Measurements from ENCODE around the gene CD80.

CD80 gene

GRCh38 chr3:119550192-119550910 lies 9.1 kb downstream of the CD80 start:
- Mint-ChIP-seq H3K27me3 (peaks cover 0 to under 1% of the 10 kb centered on the region in 2 donors), H3K27ac (no peak overlapping the region), H3K4me3 (no peak overlapping the region), H3K4me1 (ENCODE audit: low read depth in 2 of 2) (no peaks in the 10 kb centered on the region), H3K36me3 (ENCODE audit: insufficient read depth) (no peaks in the 10 kb centered on the region), H3K9me3 (no peaks in the 10 kb centered on the region)
- ATAC-seq (replicated peaks) (no peak), DNase-seq (no peak)

- H3K9me3 Mint-ChIP-seq, result no peaks in the 10 kb centered on the region
- H3K4me3 Mint-ChIP-seq, result no peak overlapping the region
- no peaks in the 10 kb centered on the region for H3K27me3 Mint-ChIP-seq
- H3K36me3 Mint-ChIP-seq (ENCODE audit: insufficient read depth), result peaks cover 2% of the 10 kb centered on the region
- no peak for DNase-seq
- H3K4me1 Mint-ChIP-seq (ENCODE audit: low read depth in 2 of 2), result no peaks in the 10 kb centered on the region
- ATAC-seq (replicated peaks), result no peak
- H3K27ac Mint-ChIP-seq, result no peak overlapping the region
Measured at GRCh38 chr3:119548341-119548740, 11.1 kb downstream of the CD80 start.

- Mint-ChIP-seq H3K36me3 (ENCODE audit: insufficient read depth) (peaks cover 3% of the 10 kb centered on the region), H3K27ac (no peak overlapping the region), H3K27me3 (no peaks in the 10 kb centered on the region), H3K4me1 (ENCODE audit: low read depth in 2 of 2) (no peaks in the 10 kb centered on the region), H3K4me3 (no peak overlapping the region), H3K9me3 (no peaks in the 10 kb centered on the region)
- ATAC-seq (replicated peaks) (no peak), DNase-seq (no peak)
Measured at GRCh38 chr3:119547227-119547626, 12.2 kb downstream of the CD80 start.

- Mint-ChIP-seq H3K36me3 (ENCODE audit: insufficient read depth) (peaks cover 3% of the 10 kb centered on the region), H3K4me1 (ENCODE audit: low read depth in 2 of 2) (no peaks in the 10 kb centered on the region), H3K27me3 (no peaks in the 10 kb centered on the region), H3K4me3 (no peak overlapping the region), H3K9me3 (no peaks in the 10 kb centered on the region), H3K27ac (no peak overlapping the region)
- ATAC-seq (replicated peaks) (no peak), DNase-seq (no peak)
Measured at GRCh38 chr3:119543147-119543546, 16.3 kb downstream of the CD80 start.

GRCh38 chr3:119542168-119542767 lies 17.1 kb downstream of the CD80 start:
- H3K27ac Mint-ChIP-seq, result no peak overlapping the region
- H3K36me3 Mint-ChIP-seq (ENCODE audit: insufficient read depth), result peaks cover 3% of the 10 kb centered on the region
- ATAC-seq (replicated peaks) (no peak), DNase-seq (no peak)
- no peaks in the 10 kb centered on the region for H3K9me3 Mint-ChIP-seq
- H3K4me3 Mint-ChIP-seq, result no peak overlapping the region
- H3K4me1 Mint-ChIP-seq (ENCODE audit: low read depth in 2 of 2), result no peaks in the 10 kb centered on the region
- no peaks in the 10 kb centered on the region for H3K27me3 Mint-ChIP-seq

GRCh38 chr3:119541547-119541946 lies 17.9 kb downstream of the CD80 start:
- Mint-ChIP-seq H3K4me3 (no peak overlapping the region), H3K4me1 (ENCODE audit: low read depth in 2 of 2) (no peaks in the 10 kb centered on the region), H3K27ac (no peak overlapping the region), H3K36me3 (ENCODE audit: insufficient read depth) (peaks cover 3% of the 10 kb centered on the region), H3K9me3 (no peaks in the 10 kb centered on the region), H3K27me3 (no peaks in the 10 kb centered on the region)
- ATAC-seq (replicated peaks) (no peak), DNase-seq (no peak)

- H3K27me3 Mint-ChIP-seq, result no peaks in the 10 kb centered on the region
- H3K27ac Mint-ChIP-seq, result no peak overlapping the region
Measured at GRCh38 chr3:119538772-119539171, 20.6 kb downstream of the CD80 start.

GRCh38 chr3:119536757-119537156 lies 22.7 kb downstream of the CD80 start:
- H3K9me3 Mint-ChIP-seq, result no peaks in the 10 kb centered on the region
- H3K36me3 Mint-ChIP-seq (ENCODE audit: insufficient read depth), result peaks cover 3% of the 10 kb centered on the region
- no peak overlapping the region for H3K27ac Mint-ChIP-seq
- no peak for ATAC-seq (replicated peaks)
- H3K4me1 Mint-ChIP-seq (ENCODE audit: low read depth in 2 of 2), result no peaks in the 10 kb centered on the region
- DNase-seq, result no peak
- H3K4me3 Mint-ChIP-seq, result no peak overlapping the region
- H3K27me3 Mint-ChIP-seq, result no peaks in the 10 kb centered on the region

More at GRCh38 chr3:119538772-119539171, 20.6 kb downstream of the CD80 start:
- Mint-ChIP-seq H3K9me3 (no peaks in the 10 kb centered on the region), H3K4me1 (ENCODE audit: low read depth in 2 of 2) (no peaks in the 10 kb centered on the region), H3K36me3 (ENCODE audit: insufficient read depth) (peaks cover 6% of the 10 kb centered on the region), H3K4me3 (no peak overlapping the region)
- DNase-seq (no peak), ATAC-seq (replicated peaks) (no peak)

- DNase-seq (no peak), ATAC-seq (replicated peaks) (no peak)
- no peak overlapping the region for H3K27ac Mint-ChIP-seq
- no peaks in the 10 kb centered on the region for H3K4me1 Mint-ChIP-seq (ENCODE audit: low read depth in 2 of 2)
- H3K4me3 Mint-ChIP-seq, result no peak overlapping the region
- H3K27me3 Mint-ChIP-seq, result no peaks in the 10 kb centered on the region
- H3K9me3 Mint-ChIP-seq, result no peaks in the 10 kb centered on the region
- peaks cover 3% of the 10 kb centered on the region for H3K36me3 Mint-ChIP-seq (ENCODE audit: insufficient read depth)
Measured at GRCh38 chr3:119534296-119534695, 25.1 kb downstream of the CD80 start.

- H3K9me3 Mint-ChIP-seq, result no peaks in the 10 kb centered on the region
- no peaks in the 10 kb centered on the region for H3K4me1 Mint-ChIP-seq (ENCODE audit: low read depth in 2 of 2)
- H3K36me3 Mint-ChIP-seq (ENCODE audit: insufficient read depth), result peaks cover 3% of the 10 kb centered on the region
- H3K4me3 Mint-ChIP-seq, result no peak overlapping the region
- no peak overlapping the region for H3K27ac Mint-ChIP-seq
- no peaks in the 10 kb centered on the region for H3K27me3 Mint-ChIP-seq
- no peak for ATAC-seq (replicated peaks)
- no peak for DNase-seq
Measured at GRCh38 chr3:119531151-119531550, 28.3 kb downstream of the CD80 start.

- Mint-ChIP-seq H3K4me1 (ENCODE audit: low read depth in 2 of 2) (no peaks in the 10 kb centered on the region), H3K27ac (no peak overlapping the region), H3K9me3 (no peaks in the 10 kb centered on the region), H3K4me3 (no peak overlapping the region), H3K36me3 (ENCODE audit: insufficient read depth) (peaks cover 3% of the 10 kb centered on the region), H3K27me3 (no peaks in the 10 kb centered on the region)
- ATAC-seq (replicated peaks), result no peak
- DNase-seq, result no peak
Measured at GRCh38 chr3:119530456-119530855, 29.0 kb downstream of the CD80 start.

GRCh38 chr3:119529883-119530282 lies 29.5 kb downstream of the CD80 start:
- ATAC-seq (replicated peaks) (no peak), DNase-seq (no peak)
- Mint-ChIP-seq H3K4me3 (no peak overlapping the region), H3K36me3 (ENCODE audit: insufficient read depth) (peaks cover 3% of the 10 kb centered on the region), H3K27ac (no peak overlapping the region), H3K9me3 (no peaks in the 10 kb centered on the region), H3K27me3 (no peaks in the 10 kb centered on the region), H3K4me1 (ENCODE audit: low read depth in 2 of 2) (no peaks in the 10 kb centered on the region)

- no peaks in the 10 kb centered on the region for H3K4me1 Mint-ChIP-seq (ENCODE audit: low read depth in 2 of 2)
- no peak overlapping the region for H3K27ac Mint-ChIP-seq
- no peak overlapping the region for H3K4me3 Mint-ChIP-seq
- ATAC-seq (replicated peaks) (no peak), DNase-seq (no peak)
- no peaks in the 10 kb centered on the region for H3K27me3 Mint-ChIP-seq
- no peaks in the 10 kb centered on the region for H3K9me3 Mint-ChIP-seq
- H3K36me3 Mint-ChIP-seq (ENCODE audit: insufficient read depth), result peaks cover 6% of the 10 kb centered on the region
Measured at GRCh38 chr3:119527714-119528113, 31.7 kb downstream of the CD80 start.

- Mint-ChIP-seq H3K4me3 (no peak overlapping the region), H3K36me3 (ENCODE audit: insufficient read depth) (peaks cover 19% of the 10 kb centered on the region)
Measured at GRCh38 chr3:119524931-119525662, 34.3 kb downstream of the CD80 start.

More at GRCh38 chr3:119524931-119525662, 34.3 kb downstream of the CD80 start:
- Mint-ChIP-seq H3K27ac (no peak overlapping the region), H3K4me1 (ENCODE audit: low read depth in 2 of 2) (peaks cover 0 to 6% of the 10 kb centered on the region in 2 donors), H3K27me3 (no peaks in the 10 kb centered on the region), H3K9me3 (no peaks in the 10 kb centered on the region)
- ATAC-seq (replicated peaks) (no peak), DNase-seq (no peak)

Data from effector memory CD8-positive, alpha-beta T cell (primary cell).